Uterus (tissue), 2 donors: ENCODE results near the gene ATXN2L.
"Not testable (repeated sequence)": the region's sequence is repeated elsewhere in the genome, so short reads cannot be mapped to it uniquely, and the experiment has no call there.

Experiments
- POLR2A ChIP-seq, 2 donors: fragments of 450-650 bp; IDR thresholded peaks; one replicate each; pipeline ENCODE4 v1.6.1; 2016; ENCODE audit warnings: antibody characterized with exemption in 2 of 2, mild to moderate bottlenecking in 1 of 2, moderate library complexity in 1 of 2
- TF ChIP-seq, protein P1 (sequence below), 4 experiments: fragments of 200-600 bp in 2 of 4; fragments of 450-650 bp in 2 of 4; sonication (generic) in 2 of 4; IDR thresholded peaks; one replicate each; pipeline ENCODE4 v1.5.1; 2016 to 2019; ENCODE audit warnings: antibody characterized with exemption in 4 of 4, mild to moderate bottlenecking in 2 of 4, moderate library complexity in 1 of 4

DNA sequence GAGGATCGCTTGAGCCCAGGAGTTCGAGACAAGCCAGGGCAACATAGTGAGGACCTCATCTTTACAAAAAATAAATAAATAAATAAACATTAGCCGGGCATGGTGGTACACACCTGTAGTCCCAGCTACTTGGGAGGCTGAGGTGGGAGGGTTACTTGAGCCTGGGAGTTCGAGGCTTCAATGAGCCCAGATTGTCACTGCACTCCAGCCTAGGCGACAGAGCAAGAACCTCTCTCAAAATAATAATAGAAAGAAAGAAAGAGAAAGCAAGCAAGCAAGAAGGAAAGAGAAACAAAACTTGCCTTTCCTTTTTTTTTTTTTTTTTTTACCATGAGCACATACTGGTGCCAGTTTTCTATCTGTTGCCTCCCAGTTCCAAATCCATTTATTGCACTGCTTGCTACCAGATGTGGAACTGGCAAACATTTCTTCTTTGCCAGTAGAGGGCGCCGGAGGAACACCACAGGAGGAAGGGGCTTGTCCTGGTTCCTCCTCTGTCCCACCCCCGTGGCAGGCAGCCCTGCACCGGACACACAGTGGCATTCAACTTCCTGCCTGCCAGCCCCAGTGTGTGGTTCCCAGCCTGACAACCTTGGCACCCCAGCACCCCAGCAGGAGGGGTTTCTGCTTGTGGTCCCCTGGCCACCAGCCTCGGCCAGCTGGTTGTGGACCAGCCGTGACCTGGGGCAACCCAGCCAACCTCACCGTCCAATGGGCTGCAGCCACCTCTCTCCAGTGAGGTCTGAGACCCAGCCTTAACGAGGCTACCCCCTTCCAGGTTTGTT is 20.4 kb upstream of the ATXN2L start:
- TF ChIP-seq POLR2A (IDR thresholded peaks at IDR 0.05): not testable (repeated sequence)
- TF ChIP-seq, protein P1, sequence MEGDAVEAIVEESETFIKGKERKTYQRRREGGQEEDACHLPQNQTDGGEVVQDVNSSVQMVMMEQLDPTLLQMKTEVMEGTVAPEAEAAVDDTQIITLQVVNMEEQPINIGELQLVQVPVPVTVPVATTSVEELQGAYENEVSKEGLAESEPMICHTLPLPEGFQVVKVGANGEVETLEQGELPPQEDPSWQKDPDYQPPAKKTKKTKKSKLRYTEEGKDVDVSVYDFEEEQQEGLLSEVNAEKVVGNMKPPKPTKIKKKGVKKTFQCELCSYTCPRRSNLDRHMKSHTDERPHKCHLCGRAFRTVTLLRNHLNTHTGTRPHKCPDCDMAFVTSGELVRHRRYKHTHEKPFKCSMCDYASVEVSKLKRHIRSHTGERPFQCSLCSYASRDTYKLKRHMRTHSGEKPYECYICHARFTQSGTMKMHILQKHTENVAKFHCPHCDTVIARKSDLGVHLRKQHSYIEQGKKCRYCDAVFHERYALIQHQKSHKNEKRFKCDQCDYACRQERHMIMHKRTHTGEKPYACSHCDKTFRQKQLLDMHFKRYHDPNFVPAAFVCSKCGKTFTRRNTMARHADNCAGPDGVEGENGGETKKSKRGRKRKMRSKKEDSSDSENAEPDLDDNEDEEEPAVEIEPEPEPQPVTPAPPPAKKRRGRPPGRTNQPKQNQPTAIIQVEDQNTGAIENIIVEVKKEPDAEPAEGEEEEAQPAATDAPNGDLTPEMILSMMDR (IDR thresholded peaks at IDR 0.05): peak; percentile 9 to 39 (median 36)
